AG09309 (cell line): ENCODE results near the gene CYTH4.

Source experiments
- DNase-seq: peaks from one replicate; pipeline ENCODE4 v3.0.0-alpha.2; 2010; ENCODE audit warnings: low read depth
- H3K4me3 ChIP-seq: 2 replicates; pipeline ENCODE4 v1.5.1; 2011; ENCODE audit warnings: mild to moderate bottlenecking, low read depth, low read length, moderate library complexity; ENCODE audit not compliant: control insufficient read depth
- TF ChIP-seq, protein P1 (sequence below): IDR thresholded peaks from 2 replicates; pipeline ENCODE4 v1.5.1; 2011; ENCODE audit warnings: mild to moderate bottlenecking, low read depth, low read length, inconsistent platforms; ENCODE audit not compliant: insufficient read depth, control insufficient read depth; ENCODE audit errors: missing control alignments

Gene CYTH4

DNA sequence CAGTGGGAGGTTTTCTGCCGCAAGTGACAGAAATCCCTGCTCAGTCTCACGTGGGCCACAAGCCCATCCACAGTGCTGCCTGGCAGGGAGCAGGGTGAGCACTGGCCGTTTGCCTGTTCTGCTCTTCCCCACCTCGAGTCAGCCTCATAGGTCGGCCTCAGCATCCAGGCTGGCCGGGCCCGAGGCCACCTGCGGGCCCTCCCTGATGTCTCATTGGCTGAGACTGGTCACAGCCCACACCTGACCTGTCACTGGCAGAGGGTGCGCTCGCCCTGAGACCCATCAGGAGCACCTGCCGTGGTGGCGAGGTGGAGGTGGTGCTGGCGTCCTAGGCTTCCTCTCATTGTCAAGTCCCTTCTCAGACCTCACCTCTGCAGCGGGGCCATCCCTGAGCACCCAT lies 72.9 kb downstream of the CYTH4 start:
- no peak for DNase-seq
- no peak overlapping the region for H3K4me3 ChIP-seq
- TF ChIP-seq, protein P1, sequence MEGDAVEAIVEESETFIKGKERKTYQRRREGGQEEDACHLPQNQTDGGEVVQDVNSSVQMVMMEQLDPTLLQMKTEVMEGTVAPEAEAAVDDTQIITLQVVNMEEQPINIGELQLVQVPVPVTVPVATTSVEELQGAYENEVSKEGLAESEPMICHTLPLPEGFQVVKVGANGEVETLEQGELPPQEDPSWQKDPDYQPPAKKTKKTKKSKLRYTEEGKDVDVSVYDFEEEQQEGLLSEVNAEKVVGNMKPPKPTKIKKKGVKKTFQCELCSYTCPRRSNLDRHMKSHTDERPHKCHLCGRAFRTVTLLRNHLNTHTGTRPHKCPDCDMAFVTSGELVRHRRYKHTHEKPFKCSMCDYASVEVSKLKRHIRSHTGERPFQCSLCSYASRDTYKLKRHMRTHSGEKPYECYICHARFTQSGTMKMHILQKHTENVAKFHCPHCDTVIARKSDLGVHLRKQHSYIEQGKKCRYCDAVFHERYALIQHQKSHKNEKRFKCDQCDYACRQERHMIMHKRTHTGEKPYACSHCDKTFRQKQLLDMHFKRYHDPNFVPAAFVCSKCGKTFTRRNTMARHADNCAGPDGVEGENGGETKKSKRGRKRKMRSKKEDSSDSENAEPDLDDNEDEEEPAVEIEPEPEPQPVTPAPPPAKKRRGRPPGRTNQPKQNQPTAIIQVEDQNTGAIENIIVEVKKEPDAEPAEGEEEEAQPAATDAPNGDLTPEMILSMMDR: no peak

DNA sequence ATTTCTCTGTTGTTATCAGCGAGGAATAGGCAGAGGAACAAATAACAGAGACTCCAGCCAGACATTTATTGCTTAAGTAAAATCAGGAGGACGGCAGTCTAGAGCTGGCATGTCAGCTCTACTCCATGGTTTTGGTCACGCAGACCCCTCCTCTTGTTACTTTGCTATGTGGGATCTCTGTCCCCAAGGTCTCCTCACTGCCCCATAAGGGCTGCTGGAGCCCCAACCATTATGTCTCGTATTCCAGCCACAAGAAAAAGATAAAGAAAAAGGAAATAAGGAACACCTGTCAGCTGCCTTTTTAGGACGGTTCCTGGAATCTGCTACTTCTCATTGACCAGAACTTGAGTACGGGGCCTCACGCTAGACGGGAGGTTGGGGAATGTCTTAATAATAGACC lies 74.6 kb downstream of the CYTH4 start:
- no peak for DNase-seq
- H3K4me3 ChIP-seq: no peak overlapping the region
- TF ChIP-seq, protein P1: no peak

DNA sequence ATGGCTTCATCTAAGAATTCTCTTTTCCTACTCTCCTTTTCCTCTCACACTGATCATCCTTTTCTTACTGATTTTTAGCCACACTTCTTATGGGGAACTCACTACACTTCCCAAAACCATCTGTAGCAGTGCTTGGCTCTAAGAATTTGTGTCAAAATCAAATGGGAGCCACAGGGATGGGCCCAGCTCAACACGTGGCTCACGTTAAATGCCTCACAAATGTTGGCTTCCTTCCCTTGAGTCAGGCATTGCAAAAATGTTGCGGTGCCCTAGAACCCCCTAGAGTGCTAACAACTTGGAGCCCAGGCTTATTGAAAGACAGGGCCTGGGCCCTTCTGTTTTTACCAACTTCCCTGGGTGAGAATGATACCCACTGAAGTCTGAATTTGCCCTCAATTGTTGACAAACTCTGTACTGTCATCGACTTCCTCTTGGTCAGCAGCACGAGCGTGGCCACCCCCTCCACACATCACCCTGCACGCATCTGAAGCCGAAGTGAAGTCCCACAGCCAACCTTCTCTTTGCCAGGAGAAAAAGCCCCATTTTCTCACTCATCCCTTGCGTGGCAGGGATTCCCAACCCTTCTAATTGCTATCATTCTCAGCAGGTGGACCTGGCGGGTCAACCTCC lies 75.3 kb downstream of the CYTH4 start:
- no peak overlapping the region for H3K4me3 ChIP-seq
- peak; percentile 23 for DNase-seq
- TF ChIP-seq, protein P1: no peak

DNA sequence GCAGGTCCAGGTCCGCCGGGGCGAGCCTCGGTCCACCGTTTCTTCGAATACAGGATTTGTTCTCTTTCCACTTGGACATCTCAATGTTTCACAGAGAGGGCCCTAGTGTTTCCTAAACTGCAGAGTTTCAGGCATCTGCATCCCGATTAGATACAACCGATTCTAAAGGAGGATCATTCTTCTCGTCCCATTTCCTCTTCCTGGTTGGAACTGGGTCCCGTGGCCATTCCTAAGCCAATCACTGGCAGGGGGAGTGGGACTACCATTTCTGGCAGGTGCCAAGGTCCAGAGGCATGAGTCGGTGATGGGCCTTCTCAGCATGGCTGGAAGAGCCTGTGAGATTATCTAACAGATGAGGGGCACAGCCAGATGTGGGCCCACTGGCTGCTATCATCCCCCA lies 76.1 kb downstream of the CYTH4 start:
- no peak overlapping the region for H3K4me3 ChIP-seq
- TF ChIP-seq, protein P1: no peak
- no peak for DNase-seq

DNA sequence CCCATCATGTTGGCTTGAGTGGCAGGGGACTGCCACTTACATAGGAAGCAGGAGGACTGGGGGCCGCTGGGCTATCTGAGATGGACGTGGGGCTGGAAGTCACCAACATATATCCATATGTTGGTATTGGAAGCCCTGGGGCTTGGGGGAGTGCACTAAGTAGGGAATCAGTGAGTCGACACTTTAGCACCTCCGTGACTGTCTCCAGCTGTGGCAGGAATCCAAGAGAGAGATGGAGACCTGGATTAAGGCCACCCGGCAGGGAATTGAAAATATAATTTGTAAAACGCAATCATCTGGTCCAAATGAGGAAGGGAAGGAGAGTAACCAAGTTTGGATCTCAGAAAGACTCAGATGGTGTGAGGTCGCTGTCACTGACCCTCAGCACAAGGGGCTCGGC lies 76.6 kb downstream of the CYTH4 start:
- H3K4me3 ChIP-seq: no peak overlapping the region
- TF ChIP-seq, protein P1: no peak
- DNase-seq: no peak

DNA sequence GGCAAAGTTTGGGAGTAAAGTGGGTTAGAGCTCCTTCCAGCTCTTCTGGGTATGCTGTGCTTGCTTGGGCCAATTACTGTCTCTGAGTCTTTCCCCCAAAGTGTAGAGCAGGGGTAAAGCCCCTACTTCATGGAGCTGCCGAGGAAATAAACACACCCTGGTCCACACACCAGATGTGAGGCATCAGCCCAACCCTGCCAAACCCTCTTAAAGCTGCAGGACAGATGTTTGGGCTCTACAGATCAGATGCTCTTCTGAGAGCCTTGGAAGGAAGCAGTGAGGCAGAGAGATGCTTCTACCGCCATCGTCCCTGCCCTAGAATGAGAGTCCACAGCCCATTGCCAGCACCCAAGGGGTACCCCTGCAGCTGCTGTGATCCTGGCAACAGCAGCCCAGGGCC lies 80.3 kb downstream of the CYTH4 start:
- no peak for DNase-seq
- TF ChIP-seq, protein P1: no peak
- H3K4me3 ChIP-seq: no peak overlapping the region
